Stomach (tissue), 4 donors: Measurements from ENCODE around the gene RTTN.

ENCODE experiments used
- POLR2A ChIP-seq, 4 donors: fragments of 450-650 bp; IDR thresholded peaks; one replicate each; pipeline ENCODE4 v1.6.1; 2016; ENCODE audit warnings: antibody characterized with exemption in 4 of 4, control low read depth in 2 of 4, mild to moderate bottlenecking in 1 of 4, moderate library complexity in 1 of 4
- POLR2AphosphoS5 ChIP-seq, 3 donors: sonication (generic); formaldehyde crosslinking; IDR thresholded peaks; one replicate each; pipeline ENCODE4 v1.6.1; 2016; ENCODE audit warnings: antibody characterized with exemption in 3 of 3
- TF ChIP-seq, protein P1 (sequence below), 7 experiments: fragments of 450-650 bp in 4 of 7; fragments of 200-600 bp in 3 of 7; sonication (generic) in 3 of 7; IDR thresholded peaks; one replicate each; pipeline ENCODE4 v1.5.1; 2016 to 2019; ENCODE audit warnings: antibody characterized with exemption in 7 of 7, control low read depth in 2 of 7, mild to moderate bottlenecking in 1 of 7

DNA sequence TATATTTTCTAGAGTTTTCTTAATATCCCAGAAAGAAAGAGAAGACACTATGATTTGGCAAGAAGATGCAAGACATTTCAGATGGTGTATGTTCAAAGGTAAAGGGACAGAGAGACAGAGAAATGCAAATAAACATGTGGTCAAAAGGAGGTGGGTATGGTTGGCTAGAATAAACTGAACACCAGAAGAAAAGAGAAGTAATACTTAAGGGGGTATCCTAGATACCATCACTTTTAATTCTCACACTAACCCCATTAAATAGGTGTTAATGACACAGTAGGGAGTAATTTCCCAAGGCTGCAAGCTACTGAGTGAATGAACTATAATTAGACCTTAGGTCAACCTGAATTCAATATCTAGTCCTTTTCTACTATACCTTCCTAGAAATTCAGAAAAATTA lies 146.6 kb downstream of the RTTN start:
- TF ChIP-seq, protein P1, sequence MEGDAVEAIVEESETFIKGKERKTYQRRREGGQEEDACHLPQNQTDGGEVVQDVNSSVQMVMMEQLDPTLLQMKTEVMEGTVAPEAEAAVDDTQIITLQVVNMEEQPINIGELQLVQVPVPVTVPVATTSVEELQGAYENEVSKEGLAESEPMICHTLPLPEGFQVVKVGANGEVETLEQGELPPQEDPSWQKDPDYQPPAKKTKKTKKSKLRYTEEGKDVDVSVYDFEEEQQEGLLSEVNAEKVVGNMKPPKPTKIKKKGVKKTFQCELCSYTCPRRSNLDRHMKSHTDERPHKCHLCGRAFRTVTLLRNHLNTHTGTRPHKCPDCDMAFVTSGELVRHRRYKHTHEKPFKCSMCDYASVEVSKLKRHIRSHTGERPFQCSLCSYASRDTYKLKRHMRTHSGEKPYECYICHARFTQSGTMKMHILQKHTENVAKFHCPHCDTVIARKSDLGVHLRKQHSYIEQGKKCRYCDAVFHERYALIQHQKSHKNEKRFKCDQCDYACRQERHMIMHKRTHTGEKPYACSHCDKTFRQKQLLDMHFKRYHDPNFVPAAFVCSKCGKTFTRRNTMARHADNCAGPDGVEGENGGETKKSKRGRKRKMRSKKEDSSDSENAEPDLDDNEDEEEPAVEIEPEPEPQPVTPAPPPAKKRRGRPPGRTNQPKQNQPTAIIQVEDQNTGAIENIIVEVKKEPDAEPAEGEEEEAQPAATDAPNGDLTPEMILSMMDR (IDR thresholded peaks at IDR 0.05), result no peak
- TF ChIP-seq POLR2AphosphoS5 (IDR thresholded peaks at IDR 0.05) (no peak), POLR2A (IDR thresholded peaks at IDR 0.05) (no peak)
